ENCODE data around the gene RHOU. TPM values are rescaled to one million over a fixed set of nuclear protein-coding genes. Genes with fewer than 3 reads are reported as not detected.

The RHOU gene
- total and polyA plus RNA-seq, 2 of the 13 experiments (the other 11 are each of a cell fraction or from before 2014, with no cell fraction given), result 11.9 to 18.5 TPM

- no peak for TF ChIP-seq THAP8 (CRISPR knock-in tag; IDR thresholded peaks at IDR 0.05; ENCODE audit: borderline replicate concordance)
- no peak for TF ChIP-seq ZNF343 (CRISPR knock-in tag; IDR thresholded peaks at IDR 0.05)
- no peak for TF ChIP-seq BHLHE40 (IDR thresholded peaks at IDR 0.05; ENCODE audit: low read length)
- TF ChIP-seq ZBTB21 (CRISPR knock-in tag; IDR thresholded peaks at IDR 0.05), result no peak
- TF ChIP-seq IKZF5 (CRISPR knock-in tag; IDR thresholded peaks at IDR 0.05), result 0 out of 2 replicates have a peak, but pooled peaks have one; percentile 37
- no peak for TF ChIP-seq ZNF841 (CRISPR knock-in tag; IDR thresholded peaks at IDR 0.05; ENCODE audit: borderline replicate concordance)
- TF ChIP-seq DMAP1 (CRISPR knock-in tag; IDR thresholded peaks at IDR 0.05), result peak; percentile 31; the same call in 1 of the 2 replicates
- no peak for TF ChIP-seq ZNF549 (CRISPR knock-in tag; IDR thresholded peaks at IDR 0.05)
- no peak for TF ChIP-seq ZNF878 (CRISPR knock-in tag; IDR thresholded peaks at IDR 0.05)
- TF ChIP-seq ZNF234 (CRISPR knock-in tag; conservative IDR thresholded peaks at IDR 0.05), result no peak
- TF ChIP-seq ZNF709 (CRISPR knock-in tag; IDR thresholded peaks at IDR 0.05), result no peak
- TF ChIP-seq ZBTB14 (CRISPR knock-in tag; IDR thresholded peaks at IDR 0.05), result peak; percentile 66
- no peak for TF ChIP-seq ZNF792 (CRISPR knock-in tag; IDR thresholded peaks at IDR 0.05)
- TF ChIP-seq FOSL2 (CRISPR knock-in tag; IDR thresholded peaks at IDR 0.05), result 0 out of 2 replicates have a peak, but pooled peaks have one; percentile 35
- TF ChIP-seq ZNF230 (CRISPR knock-in tag; IDR thresholded peaks at IDR 0.05), result no peak
- no peak for TF ChIP-seq ESRRA (CRISPR knock-in tag; IDR thresholded peaks at IDR 0.05; ENCODE audit: low read depth)
- no peak for TF ChIP-seq JUN (CRISPR knock-in tag; IDR thresholded peaks at IDR 0.05)
- TF ChIP-seq GPN1 (CRISPR knock-in tag; IDR thresholded peaks at IDR 0.05; ENCODE audit: borderline replicate concordance), result no peak
- TF ChIP-seq ZNF275 (CRISPR knock-in tag; IDR thresholded peaks at IDR 0.05; ENCODE audit: borderline replicate concordance), result no peak; the same call in none of the 2 replicates
- TF ChIP-seq NCOA2 (CRISPR knock-in tag; IDR thresholded peaks at IDR 0.05), result no peak; the same call in 1 of the 2 replicates
- TF ChIP-seq PRDM4 (CRISPR knock-in tag; IDR thresholded peaks at IDR 0.05; ENCODE audit: borderline replicate concordance), result no peak
- no peak for TF ChIP-seq RORA (CRISPR knock-in tag; IDR thresholded peaks at IDR 0.05)
- TF ChIP-seq ZNF782 (CRISPR knock-in tag; IDR thresholded peaks at IDR 0.05; ENCODE audit: borderline replicate concordance), result no peak
- no peak for TF ChIP-seq ZNF7 (CRISPR knock-in tag; IDR thresholded peaks at IDR 0.05)
- peak; percentile 83 for TF ChIP-seq ZNF777 (CRISPR knock-in tag; IDR thresholded peaks at IDR 0.05)
These were observed at the start of gene RHOU (continued) for GRCh38 chr1:228734881-228735801.

Measured in HepG2 (cell line).